Measurements from ENCODE around the gene FNIP2. TPM values are rescaled to one million over a fixed set of nuclear protein-coding genes. Genes with fewer than 3 reads are reported as not detected.

The FNIP2 gene
- total RNA-seq, 3 donors from 2014 or later (not counting 1 experiment from before 2014, with no cell fraction given), result 19.4 to 22.6 (median 21.8) TPM

- no peak overlapping the region for H3K4me3 ChIP-seq (ENCODE audit: low read length)
- no peak overlapping the region for H3K27ac ChIP-seq (ENCODE audit: low read length)
- no peak for DNase-seq
- H3K4me3 Mint-ChIP-seq, result no peak overlapping the region
- H3K9me3 ChIP-seq (ENCODE audit: control insufficient read depth, insufficient read depth, low read length), result no peaks in the 10 kb centered on the region
- peaks cover 9% of the 10 kb centered on the region for H3K4me1 ChIP-seq (ENCODE audit: control insufficient read depth, insufficient read depth, low read length)
- H3K9me3 Mint-ChIP-seq, result no peaks in the 10 kb centered on the region
- TF ChIP-seq CTCF (IDR thresholded peaks at IDR 0.05), result no peak
- ATAC-seq, result peak in 1 of 3 donors; percentile 20
- peaks cover 10% of the 10 kb centered on the region for H3K36me3 ChIP-seq (ENCODE audit: control insufficient read depth, insufficient read depth, low read length)
- 96% methylated on average over 4 of the region's 4 CpGs for WGBS (ENCODE audit: insufficient coverage)
- H3K27me3 Mint-ChIP-seq (ENCODE audit: low read depth in 2 of 2), result no peaks in the 10 kb centered on the region
- intact Hi-C loops (cut with micrococcal nuclease), result no loop called here
- peak overlapping the region; percentile 59 to 67 for H3K27ac Mint-ChIP-seq
- H3K4me1 Mint-ChIP-seq, result peaks cover 16 to 20% of the 10 kb centered on the region in 2 donors
- H3K36me3 Mint-ChIP-seq, result peaks cover 15% of the 10 kb centered on the region
- no peaks in the 10 kb centered on the region for H3K27me3 ChIP-seq (ENCODE audit: control insufficient read depth, insufficient read depth, low read length)
Measured at GRCh38 chr4:158836828-158837449, 68.1 kb downstream of the FNIP2 start.

- no peak overlapping the region for H3K4me3 ChIP-seq (ENCODE audit: low read length)
- H3K27me3 ChIP-seq (ENCODE audit: control insufficient read depth, insufficient read depth, low read length), result no peaks in the 10 kb centered on the region
- Mint-ChIP-seq H3K9me3 (no peaks in the 10 kb centered on the region), H3K36me3 (peaks cover 15% of the 10 kb centered on the region), H3K4me1 (peaks cover 16 to 20% of the 10 kb centered on the region in 2 donors), H3K27me3 (ENCODE audit: low read depth in 2 of 2) (no peaks in the 10 kb centered on the region), H3K4me3 (peak overlapping the region; percentile 38), H3K27ac (peak overlapping the region; percentile 59 to 67)
- peak overlapping the region; percentile 3 for H3K27ac ChIP-seq (ENCODE audit: low read length)
- ATAC-seq (peak; percentile 60 to 75 (median 75)), DNase-seq (no peak)
- no peak for TF ChIP-seq CTCF (IDR thresholded peaks at IDR 0.05)
- 40% methylated on average over 1 of the region's 2 CpGs for WGBS (ENCODE audit: insufficient coverage)
- intact Hi-C loops (cut with micrococcal nuclease), result no loop called here
- no peaks in the 10 kb centered on the region for H3K9me3 ChIP-seq (ENCODE audit: control insufficient read depth, insufficient read depth, low read length)
- H3K36me3 ChIP-seq (ENCODE audit: control insufficient read depth, insufficient read depth, low read length), result peaks cover 8% of the 10 kb centered on the region
- H3K4me1 ChIP-seq (ENCODE audit: control insufficient read depth, insufficient read depth, low read length), result peaks cover 9% of the 10 kb centered on the region
Measured at GRCh38 chr4:158837527-158838141, 68.8 kb downstream of the FNIP2 start.

DNA sequence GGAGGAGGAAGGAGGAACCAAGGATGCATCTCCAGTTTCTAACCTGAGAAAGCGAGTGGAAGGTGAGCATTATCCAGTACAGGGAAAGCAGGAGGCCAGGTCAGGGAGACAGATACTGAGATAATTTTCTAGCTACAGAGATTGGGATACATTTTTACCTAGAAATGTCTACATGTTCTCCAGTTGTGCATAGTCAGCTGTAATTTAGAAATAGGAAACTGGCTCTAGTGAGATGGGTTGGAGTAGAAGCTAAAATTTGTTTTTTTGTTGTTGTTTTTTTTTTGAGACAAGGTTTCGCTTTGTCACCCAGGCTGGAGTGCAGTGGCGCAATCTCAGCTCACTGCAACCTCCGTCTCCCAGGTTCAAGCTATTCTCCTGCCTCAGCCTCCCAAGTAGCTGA lies 71.3 kb downstream of the FNIP2 start:
- H3K36me3 ChIP-seq (ENCODE audit: control insufficient read depth, insufficient read depth, low read length), result no peaks in the 10 kb centered on the region
- Mint-ChIP-seq H3K27me3 (ENCODE audit: low read depth in 2 of 2) (no peaks in the 10 kb centered on the region), H3K4me3 (no peak overlapping the region), H3K9me3 (no peaks in the 10 kb centered on the region), H3K4me1 (peaks cover 16 to 20% of the 10 kb centered on the region in 2 donors), H3K36me3 (no peaks in the 10 kb centered on the region), H3K27ac (no peak overlapping the region)
- DNase-seq (no peak), ATAC-seq (no peak)
- TF ChIP-seq CTCF (IDR thresholded peaks at IDR 0.05), result no peak
- intact Hi-C loops (cut with micrococcal nuclease), result no loop called here
- peaks cover 9% of the 10 kb centered on the region for H3K4me1 ChIP-seq (ENCODE audit: control insufficient read depth, insufficient read depth, low read length)
- no peak overlapping the region for H3K27ac ChIP-seq (ENCODE audit: low read length)
- H3K27me3 ChIP-seq (ENCODE audit: control insufficient read depth, insufficient read depth, low read length), result no peaks in the 10 kb centered on the region
- no peak overlapping the region for H3K4me3 ChIP-seq (ENCODE audit: low read length)
- WGBS (ENCODE audit: insufficient coverage), result over 99% methylated on average over 4 of the region's 4 CpGs
- no peaks in the 10 kb centered on the region for H3K9me3 ChIP-seq (ENCODE audit: control insufficient read depth, insufficient read depth, low read length)

Data from natural killer cell (primary cell).